Measurements from ENCODE around the gene CYP11A1. TPM values are rescaled to one million over a fixed set of nuclear protein-coding genes. Genes with fewer than 3 reads are reported as not detected.
A peak's percentile ranks its signal among the peaks of the same experiment; 100 is the strongest.

Gene CYP11A1
- total RNA-seq, 1 donor from 2014 or later, result 0.82 TPM

DNA sequence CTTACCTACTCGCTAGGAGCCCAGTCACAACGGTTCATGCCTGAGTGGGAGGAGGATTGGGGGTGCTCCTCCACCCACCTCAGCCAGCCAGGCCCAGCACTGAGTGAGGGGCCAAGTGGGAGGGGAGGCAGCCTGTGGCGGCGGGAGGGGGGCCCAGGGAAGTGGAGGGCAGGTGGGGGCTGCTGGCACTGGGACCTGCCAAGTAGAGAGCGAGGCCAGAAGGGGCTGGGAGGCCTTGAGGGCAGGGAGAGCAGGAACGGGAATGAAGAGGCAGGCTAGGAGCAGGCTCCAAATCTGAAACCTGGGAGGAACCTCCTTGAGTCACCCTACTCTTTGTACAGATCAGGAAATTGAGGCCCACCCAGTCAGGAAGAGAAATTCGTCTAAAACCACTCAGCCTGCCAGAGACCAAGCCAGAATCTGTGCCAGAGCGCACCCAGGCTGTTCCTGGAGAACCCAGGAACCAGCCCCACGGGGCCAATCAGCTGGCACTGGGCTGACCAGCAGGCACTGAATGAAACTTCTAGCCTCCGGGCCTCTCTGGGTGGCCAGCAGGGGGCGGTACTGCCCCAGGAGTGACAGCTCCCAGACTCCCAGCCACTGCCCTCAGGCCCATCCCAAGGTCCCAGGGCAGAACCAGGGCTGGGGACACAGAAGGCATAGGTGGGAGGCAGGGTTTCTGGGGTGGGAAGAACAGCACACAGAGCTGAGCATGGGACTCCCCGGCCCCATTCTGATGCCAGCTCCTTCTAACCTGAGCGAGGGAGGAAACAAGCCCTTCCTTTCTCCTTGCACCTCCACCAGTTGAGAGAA lies 14.8 kb upstream of the CYP11A1 start:
- peaks cover 3% of the 10 kb centered on the region for H3K27me3 Mint-ChIP-seq (ENCODE audit: unreplicated experiment)
- no peak overlapping the region for H3K4me3 Mint-ChIP-seq (ENCODE audit: unreplicated experiment)
- no peaks in the 10 kb centered on the region for H3K36me3 Mint-ChIP-seq (ENCODE audit: low read depth, unreplicated experiment)
- H3K4me1 Mint-ChIP-seq (ENCODE audit: unreplicated experiment), result peaks cover 43% of the 10 kb centered on the region
- DNase-seq (ENCODE audit: low spot score), result peak; percentile 94
- no peak overlapping the region for H3K27ac Mint-ChIP-seq (ENCODE audit: unreplicated experiment)
- no peaks in the 10 kb centered on the region for H3K9me3 Mint-ChIP-seq (ENCODE audit: unreplicated experiment)
- TF ChIP-seq, protein P1, sequence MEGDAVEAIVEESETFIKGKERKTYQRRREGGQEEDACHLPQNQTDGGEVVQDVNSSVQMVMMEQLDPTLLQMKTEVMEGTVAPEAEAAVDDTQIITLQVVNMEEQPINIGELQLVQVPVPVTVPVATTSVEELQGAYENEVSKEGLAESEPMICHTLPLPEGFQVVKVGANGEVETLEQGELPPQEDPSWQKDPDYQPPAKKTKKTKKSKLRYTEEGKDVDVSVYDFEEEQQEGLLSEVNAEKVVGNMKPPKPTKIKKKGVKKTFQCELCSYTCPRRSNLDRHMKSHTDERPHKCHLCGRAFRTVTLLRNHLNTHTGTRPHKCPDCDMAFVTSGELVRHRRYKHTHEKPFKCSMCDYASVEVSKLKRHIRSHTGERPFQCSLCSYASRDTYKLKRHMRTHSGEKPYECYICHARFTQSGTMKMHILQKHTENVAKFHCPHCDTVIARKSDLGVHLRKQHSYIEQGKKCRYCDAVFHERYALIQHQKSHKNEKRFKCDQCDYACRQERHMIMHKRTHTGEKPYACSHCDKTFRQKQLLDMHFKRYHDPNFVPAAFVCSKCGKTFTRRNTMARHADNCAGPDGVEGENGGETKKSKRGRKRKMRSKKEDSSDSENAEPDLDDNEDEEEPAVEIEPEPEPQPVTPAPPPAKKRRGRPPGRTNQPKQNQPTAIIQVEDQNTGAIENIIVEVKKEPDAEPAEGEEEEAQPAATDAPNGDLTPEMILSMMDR (IDR thresholded peaks at IDR 0.05; ENCODE audit: unreplicated experiment), result peak; percentile 97

DNA sequence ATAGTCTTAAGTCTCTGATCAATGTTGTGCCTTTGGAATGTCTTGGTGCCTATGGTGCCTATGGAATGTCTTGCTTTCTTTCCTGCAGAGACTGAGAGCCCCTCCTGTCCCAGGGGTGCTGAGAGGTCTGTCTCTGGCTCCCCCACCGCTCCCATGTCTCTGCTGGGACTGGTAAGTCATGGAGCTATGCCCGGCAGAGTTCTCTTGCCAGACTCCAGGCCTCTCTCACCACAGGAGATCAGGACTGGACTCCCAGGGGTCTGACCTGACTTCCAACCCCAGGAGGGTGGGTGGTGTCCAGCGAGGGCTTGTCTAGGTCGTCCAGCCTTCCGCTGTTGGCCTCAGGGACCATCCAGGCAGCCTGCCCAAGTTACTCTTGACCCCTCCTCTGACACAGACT lies 14.0 kb upstream of the CYP11A1 start:
- Mint-ChIP-seq H3K27me3 (ENCODE audit: unreplicated experiment) (peaks cover 3% of the 10 kb centered on the region), H3K4me3 (ENCODE audit: unreplicated experiment) (no peak overlapping the region), H3K27ac (ENCODE audit: unreplicated experiment) (no peak overlapping the region), H3K4me1 (ENCODE audit: unreplicated experiment) (peaks cover 42% of the 10 kb centered on the region), H3K36me3 (ENCODE audit: low read depth, unreplicated experiment) (no peaks in the 10 kb centered on the region), H3K9me3 (ENCODE audit: unreplicated experiment) (no peaks in the 10 kb centered on the region)
- TF ChIP-seq, protein P1 (IDR thresholded peaks at IDR 0.05; ENCODE audit: unreplicated experiment), result no peak
- DNase-seq (ENCODE audit: low spot score), result no peak

DNA sequence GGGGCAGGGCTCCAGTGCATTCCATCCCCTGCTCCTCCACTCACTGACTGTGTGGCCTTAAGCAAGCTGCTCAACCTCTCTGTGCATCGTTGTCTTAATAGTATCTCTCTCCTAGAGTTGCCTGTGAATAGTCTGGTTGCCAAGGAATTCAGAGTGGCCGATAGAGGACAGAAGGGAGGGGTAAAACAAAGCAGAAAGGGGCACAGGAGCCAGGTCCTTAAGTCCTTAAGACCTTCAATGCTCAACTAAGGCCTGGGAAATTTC lies 13.7 kb upstream of the CYP11A1 start:
- H3K9me3 Mint-ChIP-seq (ENCODE audit: unreplicated experiment), result no peaks in the 10 kb centered on the region
- no peaks in the 10 kb centered on the region for H3K36me3 Mint-ChIP-seq (ENCODE audit: low read depth, unreplicated experiment)
- peaks cover 38% of the 10 kb centered on the region for H3K4me1 Mint-ChIP-seq (ENCODE audit: unreplicated experiment)
- no peak overlapping the region for H3K4me3 Mint-ChIP-seq (ENCODE audit: unreplicated experiment)
- H3K27me3 Mint-ChIP-seq (ENCODE audit: unreplicated experiment), result peaks cover 3% of the 10 kb centered on the region
- no peak for DNase-seq (ENCODE audit: low spot score)
- TF ChIP-seq, protein P1 (IDR thresholded peaks at IDR 0.05; ENCODE audit: unreplicated experiment), result no peak
- no peak overlapping the region for H3K27ac Mint-ChIP-seq (ENCODE audit: unreplicated experiment)

DNA sequence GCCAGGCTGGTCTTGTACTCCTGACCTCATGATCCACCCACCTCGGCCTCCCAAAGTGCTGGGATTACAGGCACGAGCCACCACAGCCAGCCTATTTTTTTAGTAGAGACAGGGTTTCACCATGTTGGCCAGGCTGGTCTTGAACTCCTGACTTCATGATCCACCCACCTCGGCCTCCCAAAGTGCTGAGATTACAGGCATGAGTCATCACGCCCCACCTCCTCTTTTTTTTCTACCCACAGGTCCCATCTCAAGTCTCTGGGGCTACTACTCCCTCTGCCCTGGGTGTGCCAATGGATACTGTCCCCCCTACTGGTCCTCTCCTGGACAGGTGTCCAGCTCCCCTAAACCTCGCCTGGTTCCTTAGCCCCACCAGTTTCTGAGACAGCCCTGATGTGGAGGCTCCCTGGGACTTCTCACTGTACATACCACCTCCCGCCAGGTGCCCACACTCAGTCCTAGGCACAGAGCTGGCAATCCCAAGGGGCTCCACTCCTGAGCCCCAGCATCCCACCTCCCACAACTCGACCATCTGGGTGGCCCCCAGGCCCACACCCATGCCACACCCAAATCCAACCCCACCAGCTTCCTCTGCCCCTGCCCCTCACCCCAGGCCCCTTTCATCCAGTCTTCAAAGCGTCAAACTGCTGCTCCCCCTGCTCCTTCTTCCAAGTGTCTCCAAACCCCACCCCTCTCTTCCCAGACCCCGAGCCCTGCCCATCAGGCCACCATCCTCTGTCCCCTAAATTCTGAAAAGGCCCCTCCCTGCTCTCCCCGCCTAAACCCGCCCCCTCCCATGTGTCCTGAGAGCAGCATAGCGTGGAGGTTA lies 13.1 kb upstream of the CYP11A1 start:
- H3K4me1 Mint-ChIP-seq (ENCODE audit: unreplicated experiment), result peaks cover 33% of the 10 kb centered on the region
- no peak overlapping the region for H3K4me3 Mint-ChIP-seq (ENCODE audit: unreplicated experiment)
- H3K9me3 Mint-ChIP-seq (ENCODE audit: unreplicated experiment), result no peaks in the 10 kb centered on the region
- no peak overlapping the region for H3K27ac Mint-ChIP-seq (ENCODE audit: unreplicated experiment)
- H3K27me3 Mint-ChIP-seq (ENCODE audit: unreplicated experiment), result peaks cover 3% of the 10 kb centered on the region
- TF ChIP-seq, protein P1 (IDR thresholded peaks at IDR 0.05; ENCODE audit: unreplicated experiment), result no peak
- DNase-seq (ENCODE audit: low spot score), result no peak
- no peaks in the 10 kb centered on the region for H3K36me3 Mint-ChIP-seq (ENCODE audit: low read depth, unreplicated experiment)

GRCh38 chr15:74378848-74379247 lies 11.4 kb upstream of the CYP11A1 start:
- H3K4me1 Mint-ChIP-seq (ENCODE audit: unreplicated experiment), result peaks cover 24% of the 10 kb centered on the region
- peak overlapping the region; percentile 42 for H3K27ac Mint-ChIP-seq (ENCODE audit: unreplicated experiment)
- TF ChIP-seq, protein P1 (IDR thresholded peaks at IDR 0.05; ENCODE audit: unreplicated experiment), result no peak
- no peaks in the 10 kb centered on the region for H3K36me3 Mint-ChIP-seq (ENCODE audit: low read depth, unreplicated experiment)
- peaks cover 5% of the 10 kb centered on the region for H3K27me3 Mint-ChIP-seq (ENCODE audit: unreplicated experiment)
- no peak overlapping the region for H3K4me3 Mint-ChIP-seq (ENCODE audit: unreplicated experiment)
- DNase-seq (ENCODE audit: low spot score), result no peak
- no peaks in the 10 kb centered on the region for H3K9me3 Mint-ChIP-seq (ENCODE audit: unreplicated experiment)
